ENCODE data around the gene KCNQ1.

DNA sequence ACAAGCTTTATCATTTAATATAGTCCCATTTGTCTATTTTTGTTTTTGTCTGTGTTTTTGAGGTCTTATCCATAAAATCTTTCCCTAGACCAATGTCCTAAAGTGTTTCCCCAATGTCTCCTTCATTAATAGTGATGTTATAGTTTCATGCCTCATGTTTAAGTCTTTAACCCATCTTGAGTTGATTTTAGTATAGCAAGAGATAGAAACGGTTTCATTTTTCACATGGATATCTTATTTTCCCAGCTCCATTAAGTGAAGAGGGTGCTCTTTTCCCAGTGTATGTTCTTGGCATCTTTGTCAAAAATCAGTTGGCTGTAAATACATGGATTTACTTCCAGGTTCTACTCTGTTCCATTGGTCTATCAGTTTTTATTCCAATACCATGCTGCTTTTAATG, 196.8 kb downstream of the KCNQ1 start:
- TF ChIP-seq, protein P1, sequence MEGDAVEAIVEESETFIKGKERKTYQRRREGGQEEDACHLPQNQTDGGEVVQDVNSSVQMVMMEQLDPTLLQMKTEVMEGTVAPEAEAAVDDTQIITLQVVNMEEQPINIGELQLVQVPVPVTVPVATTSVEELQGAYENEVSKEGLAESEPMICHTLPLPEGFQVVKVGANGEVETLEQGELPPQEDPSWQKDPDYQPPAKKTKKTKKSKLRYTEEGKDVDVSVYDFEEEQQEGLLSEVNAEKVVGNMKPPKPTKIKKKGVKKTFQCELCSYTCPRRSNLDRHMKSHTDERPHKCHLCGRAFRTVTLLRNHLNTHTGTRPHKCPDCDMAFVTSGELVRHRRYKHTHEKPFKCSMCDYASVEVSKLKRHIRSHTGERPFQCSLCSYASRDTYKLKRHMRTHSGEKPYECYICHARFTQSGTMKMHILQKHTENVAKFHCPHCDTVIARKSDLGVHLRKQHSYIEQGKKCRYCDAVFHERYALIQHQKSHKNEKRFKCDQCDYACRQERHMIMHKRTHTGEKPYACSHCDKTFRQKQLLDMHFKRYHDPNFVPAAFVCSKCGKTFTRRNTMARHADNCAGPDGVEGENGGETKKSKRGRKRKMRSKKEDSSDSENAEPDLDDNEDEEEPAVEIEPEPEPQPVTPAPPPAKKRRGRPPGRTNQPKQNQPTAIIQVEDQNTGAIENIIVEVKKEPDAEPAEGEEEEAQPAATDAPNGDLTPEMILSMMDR (IDR thresholded peaks at IDR 0.05), result no peak
- TF ChIP-seq POLR2A (IDR thresholded peaks at IDR 0.05) (no peak), POLR2AphosphoS5 (IDR thresholded peaks at IDR 0.05; ENCODE audit: insufficient read depth in 1 of 2, low read depth in 1 of 2) (no peak)
